Hindlimb muscle (tissue), 1 donor: Measurements from ENCODE around the gene ITPR3. TPM values are rescaled to one million over a fixed set of nuclear protein-coding genes. Genes with fewer than 3 reads are reported as not detected.

Source experiments
- DNase-seq: peaks from one replicate; pipeline ENCODE4 v3.0.0-alpha.2; 2013
- polyA plus RNA-seq: library from polyadenylated mRNA; unstranded; fragments of 120-200 nt; gene quantifications from one replicate; pipeline ENCODE4 v1.2.1, GENCODE V29; 2013; ENCODE audit not compliant: insufficient read length

ITPR3 gene
- polyA plus RNA-seq, 1 donor = 8.9 TPM

DNA sequence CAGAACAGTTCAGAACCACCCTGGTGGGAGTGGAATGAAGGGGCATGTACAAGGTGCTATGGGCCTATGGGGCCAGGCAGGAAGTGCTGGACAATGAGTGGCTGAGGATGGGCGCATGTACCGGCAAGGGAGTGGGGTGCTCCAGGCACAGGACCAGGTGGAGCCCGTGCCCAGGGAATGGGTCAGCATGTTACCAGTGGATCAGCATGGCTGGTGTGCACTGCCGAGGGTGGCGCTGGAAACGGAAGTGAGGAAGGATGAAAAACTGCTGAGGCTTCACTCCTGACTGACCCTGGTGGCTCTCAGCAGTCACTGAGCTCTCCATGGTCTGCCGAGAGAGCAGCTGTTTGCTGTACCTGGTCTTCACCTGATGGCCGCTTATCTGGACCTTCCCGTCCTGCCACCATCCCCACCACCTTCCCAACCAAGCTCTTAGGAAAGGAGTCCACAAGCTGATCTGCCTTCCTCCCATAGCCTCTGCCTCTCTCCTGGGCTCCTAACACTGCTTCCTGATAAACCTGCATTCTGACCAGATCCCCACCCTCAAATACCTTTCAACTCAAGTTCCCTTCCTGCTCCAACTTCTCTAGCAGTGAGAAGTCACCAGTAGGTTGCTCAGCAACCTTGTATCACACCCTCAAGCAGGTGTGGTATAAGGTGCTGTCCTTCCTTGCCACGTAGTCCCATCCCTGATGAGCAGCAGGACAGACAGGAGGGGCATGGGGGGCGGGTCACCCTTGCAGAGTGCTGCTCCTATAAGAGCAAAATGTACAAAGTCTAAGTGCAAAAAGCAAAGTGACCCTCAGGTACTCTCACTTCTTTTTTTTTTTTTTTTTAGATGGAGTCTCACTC, 83.3 kb downstream of the ITPR3 start:
- DNase-seq = no peak

DNA sequence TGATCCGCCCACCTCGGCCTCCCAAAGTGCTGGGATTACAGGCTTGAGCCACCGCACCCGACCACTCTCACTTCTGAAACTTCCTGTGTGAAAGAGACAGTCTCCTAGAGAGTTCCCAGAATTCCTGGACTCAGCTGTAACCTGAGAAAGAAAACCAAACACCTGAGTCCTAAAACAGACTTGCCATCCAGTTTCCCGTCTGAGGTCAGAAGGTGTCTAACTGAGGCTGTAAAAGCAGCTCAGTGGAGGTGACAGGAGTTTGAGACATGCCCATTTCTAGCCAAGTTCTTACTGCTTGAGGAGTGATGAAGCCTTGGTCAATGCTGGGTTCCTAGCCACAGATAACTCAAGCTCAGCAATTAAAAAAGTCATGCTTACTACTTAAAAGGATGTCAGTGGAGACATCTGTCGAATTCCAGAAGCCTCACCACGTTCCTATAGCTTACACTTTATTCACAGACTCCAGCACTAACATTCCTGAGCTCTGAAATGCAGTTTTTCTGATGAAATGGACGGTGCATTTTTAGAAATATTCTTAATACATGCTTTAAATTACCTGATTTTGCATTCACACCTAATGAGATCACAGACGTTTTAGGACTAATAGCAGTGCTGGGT, 84.3 kb downstream of the ITPR3 start:
- DNase-seq = no peak

DNA sequence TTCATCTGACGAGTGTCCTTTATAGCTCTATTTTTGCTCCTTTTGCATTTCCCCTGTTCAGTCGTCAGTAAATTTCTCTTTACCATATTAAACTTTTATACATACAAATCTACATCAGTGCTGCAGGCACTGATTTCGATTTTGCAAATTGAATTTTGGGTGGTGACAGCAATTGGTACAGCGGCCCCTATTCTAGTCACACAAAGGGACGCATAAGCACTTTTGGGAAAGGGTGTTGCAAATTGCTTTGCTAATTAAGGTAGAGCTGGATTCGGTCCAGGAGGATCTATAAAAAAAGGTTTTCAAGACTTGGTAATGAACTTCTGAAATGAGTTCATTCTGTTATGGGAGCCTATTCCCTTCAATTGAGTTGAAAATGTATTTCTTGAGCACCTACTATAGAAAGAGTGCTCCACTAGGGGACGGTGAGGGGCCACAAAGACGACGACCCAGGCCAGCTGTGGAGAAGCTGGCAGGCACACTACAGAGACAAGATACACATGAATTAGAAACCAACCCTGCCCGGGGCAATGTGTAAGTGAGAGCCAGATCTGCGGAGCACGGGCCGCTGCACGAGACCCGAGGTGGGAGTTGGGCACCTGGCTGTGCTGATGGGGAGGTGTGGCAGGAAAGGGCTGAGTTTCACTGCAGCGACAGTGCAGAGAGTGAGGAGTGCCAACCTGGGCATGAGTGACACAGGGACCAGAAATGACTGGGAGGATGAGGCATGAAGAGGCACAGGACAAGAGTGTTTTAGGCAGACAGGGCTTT, 85.0 kb downstream of the ITPR3 start:
- DNase-seq = no peak

DNA sequence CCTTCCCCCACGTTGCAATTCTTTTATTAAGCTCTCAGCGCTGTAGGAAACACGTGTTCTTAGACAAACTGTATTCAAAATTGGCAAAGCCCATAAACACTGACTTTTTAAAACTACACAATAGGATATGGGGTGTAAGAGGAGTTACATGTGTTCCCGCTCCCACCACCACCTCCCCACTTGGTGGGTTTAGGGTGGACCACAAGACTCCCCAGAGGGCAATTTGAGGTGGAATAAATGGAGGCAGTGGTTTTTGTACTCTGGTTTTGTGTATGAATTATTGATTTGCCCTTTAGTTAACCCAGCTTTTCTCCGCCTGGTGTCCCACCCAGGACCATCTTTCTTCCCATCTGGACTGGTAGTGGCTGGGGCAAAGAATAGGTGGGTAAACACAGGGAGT, 86.6 kb downstream of the ITPR3 start:
- DNase-seq = no peak

DNA sequence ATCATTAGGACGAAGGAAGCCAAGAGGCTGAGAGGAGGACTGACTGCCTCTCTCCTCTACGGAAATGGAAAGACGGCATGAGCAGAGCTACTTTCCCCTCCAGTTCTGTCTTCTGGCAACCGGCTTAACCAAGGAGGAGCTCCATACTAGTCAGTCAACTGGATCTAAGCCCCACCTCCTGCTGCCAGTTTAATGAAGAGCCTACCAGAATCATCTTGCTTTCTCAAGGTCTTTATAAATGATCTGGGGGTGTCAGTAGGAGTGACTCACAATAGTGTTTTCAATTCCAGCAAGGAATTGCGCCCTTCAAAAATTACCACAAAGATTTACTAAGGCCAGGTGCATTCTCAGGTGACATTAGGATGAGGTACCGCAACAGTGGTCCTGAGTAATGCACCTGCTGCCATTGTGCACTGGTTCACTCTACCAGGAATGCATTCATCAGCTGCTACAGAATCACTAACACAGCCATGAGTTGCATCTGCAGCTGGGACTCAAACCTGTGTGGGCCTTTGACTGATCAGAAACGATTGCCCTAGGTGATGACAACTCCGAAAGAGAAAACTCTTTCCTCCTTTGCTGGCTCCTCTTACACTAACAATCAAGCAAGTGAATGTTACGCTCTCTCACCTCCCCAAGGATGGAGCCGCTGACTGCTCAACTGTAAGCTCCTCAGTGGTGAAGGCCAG, 87.5 kb downstream of the ITPR3 start:
- no peak for DNase-seq

DNA sequence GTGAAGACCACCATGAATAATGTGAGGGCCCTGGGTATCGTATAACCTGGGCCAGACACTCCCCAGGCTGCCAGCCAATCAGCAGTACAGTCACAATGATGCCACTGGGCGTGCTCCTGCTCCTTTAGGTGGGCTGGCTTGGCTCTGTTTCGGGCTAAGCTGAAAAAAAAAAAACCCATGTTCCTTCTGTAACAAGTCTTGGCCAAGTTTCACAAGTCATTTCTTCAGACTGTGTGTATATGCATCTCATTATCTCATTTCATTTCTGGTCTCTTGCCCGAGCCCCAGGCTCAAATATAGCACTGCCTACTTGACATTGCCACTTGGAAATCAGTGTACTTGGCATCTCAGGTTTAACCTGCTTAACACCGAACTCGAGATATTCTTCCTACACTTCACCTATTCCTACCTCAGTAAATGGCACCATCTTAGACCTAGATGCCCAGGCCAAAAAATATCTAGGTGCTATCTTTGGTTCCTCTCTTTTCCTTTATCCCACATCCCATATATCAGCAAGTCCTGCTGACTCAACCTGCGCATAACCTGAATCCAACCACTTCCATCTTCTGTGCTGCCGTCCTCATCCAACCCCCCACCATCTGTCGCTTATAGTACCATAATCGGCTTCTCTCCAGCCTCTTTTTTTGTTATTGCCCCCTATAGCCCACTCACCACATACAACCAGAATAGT, 88.6 kb downstream of the ITPR3 start:
- DNase-seq = no peak

DNA sequence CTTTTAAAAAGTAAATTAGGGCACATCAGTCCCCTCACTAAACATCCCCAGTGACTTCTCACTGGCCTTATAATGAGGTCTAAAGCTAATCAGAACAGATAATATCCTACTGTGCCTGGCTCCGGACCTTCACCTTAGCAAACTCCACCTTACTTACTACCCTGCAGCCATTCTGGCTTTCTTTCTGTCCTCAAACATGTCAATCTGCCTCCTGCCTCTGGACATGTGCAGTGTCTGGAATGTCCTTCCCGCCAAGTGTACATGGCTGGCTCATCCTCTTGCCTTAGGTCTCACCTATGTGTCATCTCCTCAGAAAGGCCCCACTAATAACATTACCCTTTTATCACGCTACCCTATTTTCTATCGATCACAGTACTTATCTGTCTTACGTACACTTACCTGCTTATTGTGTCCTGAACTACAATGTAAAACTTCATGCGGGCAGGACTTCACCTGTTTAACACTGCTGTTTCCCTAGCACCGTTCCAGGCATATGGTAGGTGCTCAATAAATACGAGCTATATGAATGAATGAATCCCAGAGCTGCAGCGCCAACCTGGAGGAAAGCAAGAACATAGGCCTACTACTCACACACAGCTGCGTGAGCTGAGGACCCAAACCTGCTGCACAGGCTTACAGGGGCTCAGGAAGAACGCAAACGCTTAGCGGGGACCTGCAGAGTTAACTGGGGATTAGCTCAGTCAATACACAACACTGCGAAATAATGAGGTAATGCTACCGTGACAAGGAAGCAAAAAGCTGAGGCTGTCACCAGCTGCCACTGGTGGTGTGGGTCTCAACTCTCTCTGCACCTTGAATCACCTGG, 89.4 kb downstream of the ITPR3 start:
- DNase-seq = no peak

DNA sequence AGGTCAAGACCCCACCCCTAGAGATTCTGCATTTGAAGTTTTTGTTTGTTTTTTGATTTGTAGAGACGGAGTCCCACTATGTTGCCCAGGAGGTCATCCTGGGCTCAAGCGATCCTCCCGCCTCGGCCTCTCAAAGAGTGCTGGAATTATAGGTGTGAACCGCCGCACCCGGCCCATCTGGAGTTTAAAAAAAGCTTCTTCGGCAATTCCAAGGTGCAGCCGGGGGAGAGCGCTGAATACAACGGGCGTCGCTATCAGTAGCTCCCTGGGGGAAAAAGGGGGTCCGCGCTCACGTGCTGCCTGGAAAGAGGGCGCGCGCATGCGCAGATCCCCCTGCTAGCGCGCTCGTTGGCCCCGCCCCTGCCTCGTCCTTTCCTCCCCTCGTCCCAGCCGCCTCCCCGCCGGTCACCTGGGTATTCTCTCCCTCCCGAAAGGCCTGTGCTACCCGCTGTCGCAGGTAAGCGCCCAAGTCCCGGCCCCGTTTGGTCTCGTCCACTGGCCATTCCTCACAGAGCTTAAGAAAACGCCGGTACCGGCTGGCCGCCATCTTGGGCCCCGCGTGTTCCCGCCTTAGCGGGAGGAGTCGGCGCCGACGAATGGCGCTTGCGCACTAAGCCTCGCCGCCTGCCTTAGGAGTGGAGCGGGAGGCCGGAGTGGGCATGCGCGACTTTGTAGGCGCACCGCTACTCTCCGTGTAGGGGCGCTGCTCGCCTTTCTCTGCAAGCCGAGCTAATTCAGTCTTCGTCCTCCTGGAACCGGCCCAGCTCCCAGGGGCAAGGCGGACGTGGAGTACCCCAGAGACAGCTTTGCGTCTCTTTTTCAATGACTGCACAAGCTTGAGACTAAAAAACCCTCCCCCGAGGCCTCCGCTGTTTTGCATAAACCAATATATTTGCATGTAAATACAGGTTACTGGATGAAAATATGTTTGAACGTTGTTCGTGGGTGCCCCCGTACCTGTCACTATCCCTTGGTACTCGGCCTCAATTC, 90.3 kb downstream of the ITPR3 start, which contains the start of gene UQCC2:
Gene UQCC2, minus strand, starts transcription at position 561 of the 990 bp plus-strand sequence. Its CDS starts 14 bp downstream, at position 547.
- DNase-seq = peak; percentile 98

DNA sequence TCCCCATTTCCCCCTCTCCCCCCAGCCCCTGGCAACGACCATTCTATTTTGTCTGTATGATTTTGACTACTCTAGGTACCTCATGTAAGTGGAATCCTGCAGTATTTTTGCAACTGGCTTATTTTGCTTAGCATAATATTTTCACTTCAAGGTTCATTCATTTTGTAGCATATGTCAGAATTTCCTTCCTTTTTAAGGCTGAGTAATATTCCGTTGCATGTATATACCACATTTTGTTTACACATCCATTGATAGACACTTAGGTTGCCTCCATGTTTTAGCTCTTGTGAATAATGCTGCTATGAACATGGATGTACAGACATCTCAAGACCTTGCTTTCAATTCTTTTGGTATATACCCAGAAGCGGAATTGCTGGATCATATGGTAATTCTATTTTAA, 91.8 kb downstream of the ITPR3 start:
- DNase-seq = no peak

DNA sequence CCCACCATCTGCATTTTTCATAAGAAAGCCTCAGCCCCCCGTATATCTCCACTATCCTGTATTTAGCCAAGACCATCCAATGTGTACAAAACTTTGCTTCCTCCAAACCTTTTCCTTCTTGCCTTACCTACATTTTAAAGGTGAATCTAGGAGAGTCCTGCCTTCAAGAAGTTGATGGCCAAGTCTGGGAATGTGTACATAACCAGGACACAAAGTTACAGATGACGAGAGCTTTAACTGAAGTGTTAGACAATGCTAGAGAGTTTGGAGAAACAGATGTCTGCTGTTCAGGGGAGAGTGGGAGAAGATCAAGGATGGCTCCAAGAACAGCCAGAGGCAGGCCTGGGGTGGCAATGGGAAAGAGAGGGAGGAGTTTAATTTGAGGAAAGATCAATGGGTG, 92.7 kb downstream of the ITPR3 start:
- no peak for DNase-seq

DNA sequence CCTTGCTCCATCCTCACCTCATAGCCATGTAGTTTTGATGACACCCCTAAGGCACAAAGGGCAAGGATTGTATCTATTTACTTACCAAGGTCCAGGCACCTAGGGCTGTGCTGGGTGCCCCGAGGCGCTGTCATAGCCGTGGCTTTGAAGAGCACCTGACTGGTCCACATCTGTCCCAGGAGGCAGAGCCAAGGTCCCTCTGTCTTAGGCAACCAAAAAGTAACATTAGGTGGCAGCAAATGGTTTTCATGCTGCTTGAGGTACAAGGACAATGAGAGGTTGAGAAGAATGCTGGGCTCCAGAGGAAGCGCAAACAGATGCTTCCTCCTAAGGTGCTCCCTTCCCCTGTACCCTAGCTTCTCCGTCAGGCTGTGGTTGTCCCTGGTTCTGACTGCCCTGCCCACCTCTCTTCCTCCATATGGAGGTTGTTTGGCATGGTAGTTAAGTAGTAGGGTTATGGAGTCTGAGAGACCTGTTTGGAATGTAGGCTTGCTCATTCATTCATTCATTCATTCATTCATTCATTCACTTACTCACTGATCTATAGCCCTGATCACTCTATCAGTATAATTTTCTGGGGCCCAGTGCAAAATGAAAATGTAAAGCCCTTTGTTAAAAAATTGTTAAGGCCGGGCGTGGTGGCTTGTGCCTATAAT, 93.4 kb downstream of the ITPR3 start:
- no peak for DNase-seq

DNA sequence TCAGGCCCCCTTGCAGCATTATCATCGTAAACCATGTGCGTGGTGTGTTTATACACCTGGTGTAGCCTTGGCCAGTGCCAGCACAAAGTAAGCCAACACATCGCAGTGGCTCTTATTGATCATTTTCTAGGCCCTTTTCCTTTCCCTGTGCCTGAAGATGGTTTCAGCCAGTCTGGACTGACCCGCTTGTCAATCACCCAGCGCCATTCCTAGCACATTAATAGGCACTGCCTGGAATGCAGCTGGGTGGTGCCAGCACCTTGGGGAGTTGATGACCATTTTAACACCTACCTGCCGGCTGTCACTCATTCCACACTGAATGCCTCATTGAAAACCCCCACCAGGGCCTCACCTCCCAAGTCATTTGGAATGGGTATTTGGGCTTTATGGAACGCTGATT, 95.3 kb downstream of the ITPR3 start:
- DNase-seq = no peak

DNA sequence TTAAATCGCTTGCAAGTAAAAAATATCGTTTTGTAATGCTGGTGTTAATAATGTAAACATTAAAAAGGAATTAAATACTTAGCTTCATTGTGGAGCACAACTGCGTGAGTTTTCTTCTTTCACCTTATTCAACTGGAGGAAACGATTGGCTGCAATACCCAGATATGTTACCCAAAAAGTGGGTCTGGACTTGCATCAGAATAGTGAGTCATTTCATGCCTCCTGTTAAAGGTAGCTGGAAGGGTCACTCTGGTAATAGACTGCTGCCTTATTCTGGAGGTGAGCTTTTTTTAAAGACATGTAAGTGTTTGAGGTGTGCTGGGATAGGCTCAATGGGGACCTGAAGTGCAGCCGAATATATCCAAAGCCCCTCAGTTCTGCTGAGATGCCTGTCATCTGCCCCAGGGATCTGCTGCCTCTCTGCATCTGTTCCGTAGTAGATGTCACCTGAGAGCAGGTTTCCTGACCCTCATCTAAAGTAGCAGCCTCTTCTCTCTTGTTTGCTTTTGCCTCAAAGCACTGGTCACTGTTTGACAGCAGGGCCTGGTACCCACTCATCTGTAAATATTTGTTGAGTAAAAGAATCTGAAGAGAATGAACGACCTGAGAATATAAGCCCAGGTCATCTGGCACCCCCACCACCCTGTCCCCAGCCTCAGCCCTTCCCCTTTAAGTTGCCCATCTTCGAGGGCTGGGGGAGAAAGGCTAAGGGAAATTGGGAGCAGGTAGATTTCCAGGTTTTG, 95.9 kb downstream of the ITPR3 start:
- no peak for DNase-seq

DNA sequence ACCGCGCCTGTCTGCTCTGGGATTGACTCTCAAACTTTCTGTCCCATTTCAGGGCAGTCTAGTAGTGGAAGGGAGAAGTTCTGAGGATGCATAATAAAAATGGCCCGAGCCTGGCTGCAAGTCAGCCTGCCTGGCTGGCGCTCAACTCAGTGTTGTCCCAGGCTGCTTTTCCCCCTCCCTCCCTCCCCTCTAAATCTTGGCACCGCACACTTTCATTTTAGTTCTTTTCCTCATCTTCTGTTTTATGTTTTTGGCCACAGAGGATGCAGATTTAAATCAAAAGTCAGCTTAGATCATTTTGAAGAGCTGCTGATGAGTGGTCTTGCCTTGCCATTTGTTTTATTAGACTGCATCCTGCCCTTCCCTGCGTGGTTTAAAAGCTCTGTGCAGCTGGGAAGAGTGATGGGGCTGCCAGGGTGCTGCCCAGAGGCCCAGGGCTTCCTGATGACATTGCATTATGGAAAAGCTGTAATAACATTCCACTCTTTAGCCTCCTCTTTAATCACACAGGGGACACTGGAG, 96.9 kb downstream of the ITPR3 start:
- DNase-seq = peak; percentile 77

DNA sequence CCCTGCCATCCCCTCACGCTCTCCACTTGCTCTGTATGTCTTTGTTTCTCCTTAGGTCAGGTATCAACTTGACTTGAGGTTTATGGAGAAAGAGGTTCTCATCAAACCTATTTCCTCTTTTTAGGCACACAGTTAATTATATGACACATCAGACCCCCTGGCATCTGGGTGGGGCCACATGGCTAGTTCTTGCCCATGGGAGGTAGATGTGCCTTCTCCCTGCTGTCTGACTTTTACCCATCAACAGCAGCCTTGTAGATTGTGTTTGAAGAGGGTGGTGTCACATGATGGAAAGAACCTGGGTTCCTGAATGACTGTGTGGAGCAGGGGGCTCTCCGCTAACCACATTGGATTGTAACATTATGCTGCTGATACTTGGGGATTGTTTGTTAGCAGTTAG, 97.6 kb downstream of the ITPR3 start:
- no peak for DNase-seq

DNA sequence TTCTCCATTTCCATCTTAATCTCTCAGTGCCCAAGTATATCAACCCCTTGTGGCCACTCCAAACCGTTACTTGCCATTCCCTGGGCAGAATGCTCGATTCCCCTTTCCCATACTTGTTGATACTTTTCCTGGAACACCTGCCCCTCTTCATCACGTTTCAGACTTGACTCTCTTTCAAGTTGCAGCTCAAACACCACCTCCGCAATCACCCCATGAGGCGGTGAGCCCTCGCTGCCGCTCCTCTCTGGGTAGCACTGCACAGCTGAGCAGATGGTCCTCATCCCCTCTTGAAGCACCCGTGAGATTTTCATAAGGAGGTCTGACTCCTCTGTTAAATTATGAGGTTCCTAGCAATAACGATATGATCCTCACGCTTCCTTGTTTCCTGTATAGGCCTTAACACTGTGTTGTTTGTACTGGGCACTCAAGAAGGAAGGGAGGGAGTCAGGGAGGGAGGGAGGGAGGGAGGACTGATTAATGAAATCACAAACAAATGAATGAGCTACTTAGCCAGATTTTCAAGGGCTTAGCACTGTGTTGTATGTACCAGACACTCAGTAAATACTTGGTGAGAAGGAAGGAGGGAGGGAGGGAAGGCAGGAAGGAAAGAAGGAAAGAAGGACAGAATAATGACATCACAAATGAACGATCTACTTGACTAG, 98.3 kb downstream of the ITPR3 start:
- no peak for DNase-seq

DNA sequence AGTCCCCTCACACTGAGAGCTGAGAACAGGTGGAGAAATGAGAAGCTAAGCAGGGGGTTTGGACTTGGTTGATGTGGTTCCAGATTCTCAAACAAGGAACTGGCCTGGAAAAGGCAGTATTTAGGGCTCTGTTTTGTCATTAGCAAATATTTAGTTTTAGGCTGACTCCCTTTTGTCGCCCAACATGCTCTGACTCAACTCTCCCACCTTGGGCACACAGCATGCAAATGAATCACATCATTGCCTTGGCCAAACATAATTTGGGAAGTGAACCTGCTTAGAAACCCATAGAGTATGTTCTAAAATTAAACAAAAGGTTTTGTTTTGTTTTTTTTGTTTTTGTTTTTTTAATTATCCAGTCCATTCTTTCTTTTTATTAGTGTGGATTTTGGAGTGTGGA, 99.9 kb downstream of the ITPR3 start:
- no peak for DNase-seq

DNA sequence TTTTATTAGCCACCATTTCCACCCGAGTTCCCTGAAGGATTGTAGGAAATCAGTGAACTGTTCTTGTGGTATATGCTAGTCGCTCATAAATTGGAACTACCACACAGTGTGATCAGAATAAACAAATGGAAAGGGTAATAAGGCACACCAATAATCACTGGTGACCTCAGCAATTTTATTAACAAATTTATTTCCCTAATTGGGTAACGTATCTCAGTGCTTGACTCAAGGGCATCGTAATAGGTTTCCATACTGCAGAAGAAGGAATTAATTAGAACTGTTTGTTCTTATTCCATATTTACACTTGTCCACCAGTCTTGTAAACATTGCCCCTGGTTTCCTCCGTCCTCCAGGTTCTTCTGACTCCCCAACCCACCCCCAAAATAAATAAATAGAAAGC, 100.4 kb downstream of the ITPR3 start:
- DNase-seq = no peak
